SK-N-SH (cell line): ENCODE results near the gene STAP2. TPM values are rescaled to one million over a fixed set of nuclear protein-coding genes. Genes with fewer than 3 reads are reported as not detected.

ENCODE experiments used
- CTCF ChIA-PET: fragments of 300-600, 350-600 bp; formaldehyde crosslinking; extraction: SDS; loops from one replicate; lab custom pipeline; 2021; lab: Yijun Ruan, JAX
- POLR2A ChIA-PET: fragments of 350-600 bp; sonication (Branson Sonifier 250); formaldehyde crosslinking; extraction: SDS; loops from one replicate; lab custom pipeline; 2020; ENCODE audit warnings: antibody characterized with exemption, inconsistent platforms; lab: Yijun Ruan, JAX
- DNase-seq: peaks from one replicate; pipeline ENCODE4 v3.0.0; 2012
- H2AFZ ChIP-seq: fragments of 200-600 bp; sonication (generic); 2 replicates; pipeline ENCODE4 v1.8.1; 2016; ENCODE audit warnings: antibody characterized with exemption, mild to moderate bottlenecking, low read depth
- H3F3A ChIP-seq: fragments of 200-600 bp; sonication (generic); replicated peaks from 2 replicates; pipeline ENCODE3; 2016; ENCODE audit warnings: antibody characterized with exemption, mild to moderate bottlenecking; ENCODE audit not compliant: insufficient read depth
- H3K27ac ChIP-seq, 2 experiments: fragments of 200-500 bp in 1 of 2; fragments of 200-600 bp in 1 of 2; sonication (Bioruptor generic) in 1 of 2; sonication (generic), shearing (Covaris generic) in 1 of 2; 2 replicates each; pipeline versions ENCODE4 v1.5.1 to v1.6.1; 2014 to 2016; ENCODE audit warnings: low read depth in 2 of 2, inconsistent platforms in 1 of 2, low read length in 1 of 2, mild to moderate bottlenecking in 1 of 2, mixed read lengths in 1 of 2
- H3K27me3 ChIP-seq: fragments of 200-600 bp; sonication (generic), shearing (Covaris generic); 2 replicates; pipeline ENCODE4 v1.6.1; 2016; ENCODE audit warnings: mixed run types; ENCODE audit not compliant: insufficient read depth
- H3K36me3 ChIP-seq, 2 experiments: fragments of 200-500 bp in 1 of 2; fragments of 200-600 bp in 1 of 2; sonication (Bioruptor generic) in 1 of 2; sonication (generic) in 1 of 2; replicated peaks in 1 of 2; 2 replicates each; pipeline versions ENCODE3 to v1.5.1; 2014 to 2016; ENCODE audit warnings: low read length in 1 of 2, mild to moderate bottlenecking in 1 of 2; ENCODE audit not compliant: insufficient read depth in 2 of 2, control insufficient read depth in 1 of 2
- H3K4me1 ChIP-seq, 2 experiments: fragments of 200-500 bp in 1 of 2; fragments of 200-600 bp in 1 of 2; sonication (Bioruptor generic) in 1 of 2; sonication (generic), shearing (Covaris generic) in 1 of 2; 2 replicates each; pipeline versions ENCODE4 v1.5.1 to v1.6.1; 2014 to 2016; ENCODE audit warnings: low read depth in 1 of 2, low read length in 1 of 2, mixed run types in 1 of 2; ENCODE audit not compliant: insufficient read depth in 2 of 2, control insufficient read depth in 1 of 2
- H3K4me2 ChIP-seq: fragments of 200-600 bp; sonication (generic), shearing (Covaris generic); 2 replicates; pipeline ENCODE4 v1.6.1; 2017; ENCODE audit warnings: mixed run types
- H3K4me3 ChIP-seq, 2 experiments: fragments of 200-500 bp in 1 of 2; fragments of 200-600 bp in 1 of 2; sonication (Bioruptor generic) in 1 of 2; sonication (generic), shearing (Covaris generic) in 1 of 2; 2 replicates each; pipeline versions ENCODE4 v1.5.1 to v1.8.1; 2014 to 2016; ENCODE audit warnings: low read depth in 2 of 2, inconsistent platforms in 1 of 2, low read length in 1 of 2, mild to moderate bottlenecking in 1 of 2, mixed read lengths in 1 of 2, moderate library complexity in 1 of 2
- H3K79me2 ChIP-seq: fragments of 200-600 bp; sonication (generic); 2 replicates; pipeline ENCODE4 v1.8.1; 2017; ENCODE audit warnings: mild to moderate bottlenecking; ENCODE audit not compliant: insufficient read depth
- H3K9ac ChIP-seq: fragments of 200-600 bp; sonication (generic); 2 replicates; pipeline ENCODE4 v1.6.1; 2017; ENCODE audit warnings: mixed run types
- H3K9me2 ChIP-seq: fragments of 200-600 bp; sonication (generic); 2 replicates; pipeline ENCODE4 v1.6.1; 2017; ENCODE audit warnings: mixed run types
- H3K9me3 ChIP-seq: fragments of 200-600 bp; sonication (generic); 2 replicates; pipeline ENCODE4 v1.6.1; 2017; ENCODE audit warnings: mixed run types, mild to moderate bottlenecking, moderate library complexity
- H4K20me1 ChIP-seq: fragments of 200-600 bp; sonication (generic); 2 replicates; pipeline ENCODE4 v1.6.1; 2017; ENCODE audit warnings: mild to moderate bottlenecking, mixed run types; ENCODE audit not compliant: insufficient read depth
- CHD2 ChIP-seq: fragments of 150-350 bp; IDR thresholded peaks from 2 replicates; pipeline ENCODE4 v1.6.1; 2018; ENCODE audit warnings: low read length; ENCODE audit not compliant: partially characterized antibody
- CTCF ChIP-seq: fragments of 200-600 bp; sonication (generic); IDR thresholded peaks from 2 replicates; pipeline ENCODE4 v1.6.1; 2017; ENCODE audit warnings: antibody characterized with exemption, mild to moderate bottlenecking, moderate library complexity
- ELF1 ChIP-seq: IDR thresholded peaks from 2 replicates; pipeline ENCODE4 v1.4.0; 2012
- EZH2phosphoT487 ChIP-seq: fragments of 200-600 bp; sonication (generic); IDR thresholded peaks from 2 replicates; pipeline ENCODE4 v1.6.1; 2017; ENCODE audit warnings: low read depth, mixed run types, mild to moderate bottlenecking, antibody characterized with exemption, moderate library complexity, borderline replicate concordance
- FOXM1 ChIP-seq: IDR thresholded peaks from 2 replicates; pipeline ENCODE4 v1.4.0; 2012; ENCODE audit warnings: low read depth, mild to moderate bottlenecking
- MXI1 ChIP-seq: IDR thresholded peaks from 2 replicates; pipeline ENCODE4 v1.6.1; 2012; ENCODE audit warnings: mild to moderate bottlenecking, low read depth, low read length, improper control_type of control experiment
- NRF1 ChIP-seq: IDR thresholded peaks from 2 replicates; pipeline ENCODE4 v1.6.1; 2012; ENCODE audit warnings: low read depth, mild to moderate bottlenecking, low read length
- PBX3 ChIP-seq: IDR thresholded peaks from 2 replicates; pipeline ENCODE4; 2012
- POLR2AphosphoS5 ChIP-seq: IDR thresholded peaks from 2 replicates; pipeline ENCODE4 v1.6.1; 2012; ENCODE audit warnings: low read depth, low read length
- RAD21 ChIP-seq: IDR thresholded peaks from 2 replicates; pipeline ENCODE4 v1.6.1; 2012; ENCODE audit warnings: mild to moderate bottlenecking, low read length
- RFX5 ChIP-seq: IDR thresholded peaks from 2 replicates; pipeline ENCODE4 v1.6.1; 2012; ENCODE audit warnings: mild to moderate bottlenecking, improper control_type of control experiment, low read length
- RXRA ChIP-seq: IDR thresholded peaks from 2 replicates; pipeline ENCODE4 v1.4.0; 2012; ENCODE audit warnings: low read depth, mild to moderate bottlenecking, borderline replicate concordance
- SIN3A ChIP-seq: IDR thresholded peaks from 2 replicates; pipeline ENCODE4 v1.6.1; 2012; ENCODE audit warnings: low read depth, mild to moderate bottlenecking, low read length, moderate library complexity, borderline replicate concordance
- TAF1 ChIP-seq: IDR thresholded peaks from 2 replicates; pipeline ENCODE4 v1.6.1; 2012; ENCODE audit warnings: low read depth, mild to moderate bottlenecking, low read length, moderate library complexity, borderline replicate concordance
- YY1 ChIP-seq: IDR thresholded peaks from 2 replicates; pipeline ENCODE4 v1.4.0; 2012; ENCODE audit warnings: low read depth, mild to moderate bottlenecking
- ZBTB33 ChIP-seq: IDR thresholded peaks from 2 replicates; pipeline ENCODE4 v1.4.0; 2012; ENCODE audit warnings: low read depth, borderline replicate concordance
- WGBS: methylation state at CpG from one replicate; pipeline ENCODE4 v1.1.6; 2017; ENCODE audit warnings: low lambda C conversion rate; 5-methylcytosine and 5-hydroxymethylcytosine counted together
- polyA plus RNA-seq, 3 experiments: library from polyadenylated mRNA; depleted of rRNA; stranded (reverse); fragments of >200 nt; gene quantifications; 2 replicates each; pipeline ENCODE4 v1.2.3, GENCODE V29; 2012
- TF ChIP-seq, protein P1 (sequence below): IDR thresholded peaks from 2 replicates; pipeline ENCODE4 v1.4.0; 2012; ENCODE audit warnings: low read depth
- TF ChIP-seq, protein P2 (sequence below): fragments of 150-350 bp; IDR thresholded peaks from 2 replicates; pipeline ENCODE4 v1.6.1; 2016; ENCODE audit warnings: mild to moderate bottlenecking, low read depth, low read length

STAP2 gene
- polyA plus RNA-seq, 1 of the 3 experiments (the other 2 are of a cell fraction) = 7.6 TPM

DNA sequence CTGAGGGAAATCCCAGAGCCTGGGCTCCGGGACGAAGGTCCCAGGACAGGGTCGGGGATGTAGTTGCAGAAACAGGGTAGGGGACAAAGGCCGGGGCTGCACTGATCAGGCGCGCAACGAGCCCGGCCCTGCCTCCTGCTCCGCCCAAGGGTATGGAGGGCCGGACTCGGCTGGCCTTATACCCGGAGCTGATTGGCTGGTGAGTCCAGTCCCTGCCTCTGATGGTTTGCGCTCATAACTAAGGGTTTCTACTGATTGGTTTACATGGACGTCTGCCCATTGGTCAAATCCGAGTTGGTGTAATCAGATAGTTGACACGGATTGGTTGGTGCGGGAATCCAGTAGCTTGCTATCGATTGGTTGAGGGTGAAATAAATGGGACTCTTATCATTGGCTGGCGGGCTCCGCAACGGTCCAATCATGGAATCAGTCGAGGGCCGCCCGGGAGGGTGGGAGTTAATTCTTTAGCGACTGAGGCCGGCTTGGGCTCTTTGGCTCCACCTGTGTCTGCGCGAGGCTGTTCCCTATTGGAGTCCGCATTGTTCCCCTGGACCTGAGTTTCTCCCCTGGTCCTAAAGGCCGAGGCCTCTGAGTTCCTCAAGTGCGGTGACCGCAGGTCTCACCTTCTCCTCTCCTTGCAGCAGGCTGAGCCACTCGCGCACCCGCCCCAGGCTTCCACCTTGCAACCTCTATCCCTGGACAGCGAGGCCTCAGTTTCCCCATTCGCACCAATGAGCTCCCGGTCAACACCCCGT, 4.2 kb upstream of the STAP2 start:
- no peaks in the 10 kb centered on the region for H3K9me2 ChIP-seq
- ChIA-PET POLR2A (interaction anchor here (0.8 to 3.6 kb wide), 22 partner anchors 9 to 107 kb away, joined by 3 to 32 read pairs (median 5); partner anchors contain the start of genes FSD1, SH3GL1, SHD and YJU2), CTCF (interaction anchor here (0.9 to 4.7 kb wide), 12 partner anchors 11 to 110 kb away, joined by 3 to 50 read pairs (median 4); partner anchors contain the start of gene SH3GL1)
- peak overlapping the region; percentile 91 for H2AFZ ChIP-seq
- WGBS = under 1% methylated on average over 16 of the region's 39 CpGs
- H3K4me3 ChIP-seq = peak overlapping the region; percentile 63 to 69
- H3K79me2 ChIP-seq = 0 out of 2 replicates have a peak, but pooled peaks cover 5% of the 10 kb centered on the region
- H3K9me3 ChIP-seq = no peaks in the 10 kb centered on the region
- H3K4me1 ChIP-seq = peaks cover 0 to 11% of the 10 kb centered on the region in 2 experiments; a peak in 1 of 4 replicates
- no peaks in the 10 kb centered on the region for H4K20me1 ChIP-seq
- peak overlapping the region; percentile 78 for H3K9ac ChIP-seq
- no peak for TF ChIP-seq RXRA
- TF ChIP-seq POLR2AphosphoS5 = peak; percentile 98
- TF ChIP-seq, protein P1, sequence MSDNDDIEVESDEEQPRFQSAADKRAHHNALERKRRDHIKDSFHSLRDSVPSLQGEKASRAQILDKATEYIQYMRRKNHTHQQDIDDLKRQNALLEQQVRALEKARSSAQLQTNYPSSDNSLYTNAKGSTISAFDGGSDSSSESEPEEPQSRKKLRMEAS = peak; percentile 45
- TF ChIP-seq, protein P2, sequence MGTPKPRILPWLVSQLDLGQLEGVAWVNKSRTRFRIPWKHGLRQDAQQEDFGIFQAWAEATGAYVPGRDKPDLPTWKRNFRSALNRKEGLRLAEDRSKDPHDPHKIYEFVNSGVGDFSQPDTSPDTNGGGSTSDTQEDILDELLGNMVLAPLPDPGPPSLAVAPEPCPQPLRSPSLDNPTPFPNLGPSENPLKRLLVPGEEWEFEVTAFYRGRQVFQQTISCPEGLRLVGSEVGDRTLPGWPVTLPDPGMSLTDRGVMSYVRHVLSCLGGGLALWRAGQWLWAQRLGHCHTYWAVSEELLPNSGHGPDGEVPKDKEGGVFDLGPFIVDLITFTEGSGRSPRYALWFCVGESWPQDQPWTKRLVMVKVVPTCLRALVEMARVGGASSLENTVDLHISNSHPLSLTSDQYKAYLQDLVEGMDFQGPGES = peak; percentile 100
- peak; percentile 56 for TF ChIP-seq NRF1
- peak; percentile 4; the same call in 1 of the 2 replicates for TF ChIP-seq SIN3A
- 0 out of 2 replicates have a peak, but pooled peaks have one; percentile 14 for TF ChIP-seq YY1
- no peak for TF ChIP-seq FOXM1
- TF ChIP-seq RFX5 = peak; percentile 90
- peak; percentile 95 for TF ChIP-seq PBX3
- peak; percentile 94 for TF ChIP-seq CHD2
- peak; percentile 21; the same call in 1 of the 2 replicates for TF ChIP-seq RAD21
- peak; percentile 62; the same call in 1 of the 2 replicates for TF ChIP-seq MXI1
- no peak for TF ChIP-seq ZBTB33
- peak; percentile 35; the same call in 1 of the 2 replicates for TF ChIP-seq CTCF
- TF ChIP-seq EZH2phosphoT487 = no peak
- TF ChIP-seq ELF1 = no peak
- TF ChIP-seq TAF1 = peak; percentile 83
- H3K36me3 ChIP-seq = peaks cover 2 to 5% of the 10 kb centered on the region in 2 experiments
- peak; percentile 92 for DNase-seq
- no peaks in the 10 kb centered on the region for H3K27me3 ChIP-seq
- peak overlapping the region; percentile 72 to 91 for H3K27ac ChIP-seq
- peak overlapping the region; percentile 91 for H3K4me2 ChIP-seq
- no peaks in the 10 kb centered on the region for H3F3A ChIP-seq
